ENCODE results near the gene TBCK. TPM values are rescaled to one million over a fixed set of nuclear protein-coding genes. Genes with fewer than 3 reads are reported as not detected.
"Not testable (repeated sequence)": the region's sequence is repeated elsewhere in the genome, so short reads cannot be mapped to it uniquely, and the experiment has no call there.

TBCK gene
- total RNA-seq, 1 donor from 2014 or later = 16.3 TPM

DNA sequence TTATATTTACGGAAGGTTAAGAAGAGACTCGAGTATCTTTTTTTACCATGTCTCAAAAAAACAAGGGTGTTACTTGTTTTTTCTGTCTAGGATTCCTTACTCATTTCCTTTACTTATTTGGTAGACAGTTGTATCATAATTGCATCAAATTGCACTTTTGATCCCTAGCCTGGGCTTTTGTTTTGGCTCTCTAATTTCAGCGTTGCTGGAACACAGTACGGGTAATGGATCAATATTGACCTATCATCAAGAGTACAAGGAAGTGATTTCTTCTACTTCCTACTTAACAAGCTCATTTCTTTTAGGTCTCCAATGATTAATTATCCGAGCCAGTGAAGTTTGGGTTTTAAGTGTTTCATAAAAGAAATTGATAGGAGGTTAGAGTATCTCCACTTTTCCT lies 17.2 kb upstream of the TBCK start:
- Histone ChIP-seq H3K27me3 (ENCODE audit: control insufficient read depth, insufficient read depth, low read length) (no peaks in the 10 kb centered on the region), H3K4me3 (ENCODE audit: low read depth, low read length) (no peak overlapping the region), H3K36me3 (ENCODE audit: control insufficient read depth, insufficient read depth, low read length) (peaks cover 7% of the 10 kb centered on the region)
- FAIRE-seq = no peak
- no peak for DNase-seq (ENCODE audit: low read depth)
- TF ChIP-seq, protein P1, sequence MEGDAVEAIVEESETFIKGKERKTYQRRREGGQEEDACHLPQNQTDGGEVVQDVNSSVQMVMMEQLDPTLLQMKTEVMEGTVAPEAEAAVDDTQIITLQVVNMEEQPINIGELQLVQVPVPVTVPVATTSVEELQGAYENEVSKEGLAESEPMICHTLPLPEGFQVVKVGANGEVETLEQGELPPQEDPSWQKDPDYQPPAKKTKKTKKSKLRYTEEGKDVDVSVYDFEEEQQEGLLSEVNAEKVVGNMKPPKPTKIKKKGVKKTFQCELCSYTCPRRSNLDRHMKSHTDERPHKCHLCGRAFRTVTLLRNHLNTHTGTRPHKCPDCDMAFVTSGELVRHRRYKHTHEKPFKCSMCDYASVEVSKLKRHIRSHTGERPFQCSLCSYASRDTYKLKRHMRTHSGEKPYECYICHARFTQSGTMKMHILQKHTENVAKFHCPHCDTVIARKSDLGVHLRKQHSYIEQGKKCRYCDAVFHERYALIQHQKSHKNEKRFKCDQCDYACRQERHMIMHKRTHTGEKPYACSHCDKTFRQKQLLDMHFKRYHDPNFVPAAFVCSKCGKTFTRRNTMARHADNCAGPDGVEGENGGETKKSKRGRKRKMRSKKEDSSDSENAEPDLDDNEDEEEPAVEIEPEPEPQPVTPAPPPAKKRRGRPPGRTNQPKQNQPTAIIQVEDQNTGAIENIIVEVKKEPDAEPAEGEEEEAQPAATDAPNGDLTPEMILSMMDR (IDR thresholded peaks at IDR 0.05; ENCODE audit: insufficient read depth, low read length, severe bottlenecking) = no peak

DNA sequence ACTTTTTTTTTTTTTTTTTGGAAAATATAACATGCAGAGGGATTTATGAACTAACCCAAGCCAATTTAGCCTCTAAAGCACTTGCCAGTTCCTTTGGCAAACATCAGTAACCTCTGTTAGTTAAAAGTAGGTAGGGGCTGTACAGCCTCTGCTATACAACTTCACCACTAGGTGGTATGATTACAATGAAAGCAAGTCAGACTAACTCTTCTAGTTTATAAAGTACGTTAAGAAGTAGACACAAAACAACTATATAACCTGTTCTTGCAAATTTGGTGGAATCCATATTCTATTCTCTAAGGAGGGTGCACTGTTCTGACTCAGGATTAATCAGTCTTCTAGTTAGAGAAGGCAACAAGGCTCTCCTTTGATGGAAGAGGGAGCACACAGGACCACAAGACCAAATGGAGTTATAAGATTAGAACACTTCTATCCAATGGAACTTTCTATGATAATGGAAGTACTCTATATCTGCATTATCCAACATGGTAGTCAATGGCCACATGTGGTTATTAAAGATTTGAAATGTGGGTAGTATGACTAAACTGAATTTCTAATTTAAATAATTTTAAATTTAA lies 13.1 kb upstream of the TBCK start:
- Histone ChIP-seq H3K36me3 (ENCODE audit: control insufficient read depth, insufficient read depth, low read length) (peaks cover 3% of the 10 kb centered on the region), H3K27me3 (ENCODE audit: control insufficient read depth, insufficient read depth, low read length) (no peaks in the 10 kb centered on the region), H3K4me3 (ENCODE audit: low read depth, low read length) (no peak overlapping the region)
- DNase-seq (ENCODE audit: low read depth) (peak; percentile 56), FAIRE-seq (no peak)
- TF ChIP-seq, protein P1 (IDR thresholded peaks at IDR 0.05; ENCODE audit: insufficient read depth, low read length, severe bottlenecking) = peak; percentile 50

DNA sequence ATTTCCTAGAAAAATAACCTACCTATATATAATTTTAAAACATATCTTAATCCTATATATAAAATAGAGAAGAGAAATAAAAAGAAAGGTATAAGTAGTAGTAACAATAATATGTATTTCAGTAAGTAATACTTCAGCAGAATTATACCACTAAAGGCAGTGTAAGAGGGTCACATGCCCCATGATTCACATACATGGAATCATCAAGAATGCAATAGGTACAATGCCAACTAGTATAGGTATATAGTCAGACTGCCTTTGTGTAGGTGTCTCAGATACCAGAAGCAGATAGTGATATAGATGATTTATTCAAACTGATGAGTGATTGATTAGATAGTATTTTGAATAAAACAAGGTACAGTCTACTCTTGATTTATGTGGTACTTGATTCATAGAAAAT lies 9.8 kb upstream of the TBCK start:
- Histone ChIP-seq H3K36me3 (ENCODE audit: control insufficient read depth, insufficient read depth, low read length) (peaks cover 2% of the 10 kb centered on the region), H3K4me3 (ENCODE audit: low read depth, low read length) (no peak overlapping the region), H3K27me3 (ENCODE audit: control insufficient read depth, insufficient read depth, low read length) (no peaks in the 10 kb centered on the region)
- TF ChIP-seq, protein P1 (IDR thresholded peaks at IDR 0.05; ENCODE audit: insufficient read depth, low read length, severe bottlenecking) = no peak
- DNase-seq (ENCODE audit: low read depth) (peak; percentile 78), FAIRE-seq (no peak)

DNA sequence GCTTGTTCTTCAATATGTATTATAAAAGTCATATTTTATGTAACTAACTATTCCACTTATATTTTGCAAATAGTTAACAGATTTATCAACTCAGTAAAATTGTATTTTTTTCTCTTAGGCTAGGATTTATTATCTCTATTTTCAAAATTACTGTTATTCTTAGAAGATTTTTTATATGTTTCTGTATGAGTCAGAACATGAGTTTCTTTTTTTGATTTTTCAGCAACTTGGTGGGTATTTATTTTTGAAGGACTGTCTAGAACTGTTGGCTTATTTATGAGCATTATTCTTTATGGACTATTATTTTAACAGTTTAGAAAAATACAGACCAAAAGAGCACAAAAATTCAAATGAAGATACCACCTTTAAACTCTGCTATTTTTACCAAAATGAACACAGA lies 7.1 kb upstream of the TBCK start:
- Histone ChIP-seq H3K36me3 (ENCODE audit: control insufficient read depth, insufficient read depth, low read length) (peaks cover 2% of the 10 kb centered on the region), H3K27me3 (ENCODE audit: control insufficient read depth, insufficient read depth, low read length) (no peaks in the 10 kb centered on the region), H3K4me3 (ENCODE audit: low read depth, low read length) (no peak overlapping the region)
- FAIRE-seq = no peak
- no peak for DNase-seq (ENCODE audit: low read depth)
- TF ChIP-seq, protein P1 (IDR thresholded peaks at IDR 0.05; ENCODE audit: insufficient read depth, low read length, severe bottlenecking) = no peak

DNA sequence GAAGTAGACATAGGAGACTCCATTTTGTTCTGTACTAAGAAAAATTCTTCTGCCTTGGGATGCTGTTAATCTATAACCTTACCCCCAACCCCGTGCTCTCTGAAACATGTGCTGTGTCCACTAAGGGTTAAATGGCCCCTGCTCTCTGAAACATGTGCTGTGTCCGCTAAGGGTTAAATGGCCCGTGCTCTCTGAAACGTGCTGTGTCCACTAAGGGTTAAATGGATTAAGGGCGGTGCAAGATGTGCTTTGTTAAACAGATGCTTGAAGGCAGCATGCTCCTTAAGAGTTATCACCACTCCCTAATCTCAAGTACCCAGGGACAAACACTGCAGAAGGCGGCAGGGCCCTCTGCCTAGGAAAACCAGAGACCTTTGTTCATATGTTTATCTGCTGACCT lies 5.8 kb upstream of the TBCK start:
- not testable (repeated sequence) for H3K27me3 ChIP-seq (ENCODE audit: control insufficient read depth, insufficient read depth, low read length); H3K4me3 ChIP-seq (ENCODE audit: low read depth, low read length); H3K36me3 ChIP-seq (ENCODE audit: control insufficient read depth, insufficient read depth, low read length); DNase-seq (ENCODE audit: low read depth); FAIRE-seq

DNA sequence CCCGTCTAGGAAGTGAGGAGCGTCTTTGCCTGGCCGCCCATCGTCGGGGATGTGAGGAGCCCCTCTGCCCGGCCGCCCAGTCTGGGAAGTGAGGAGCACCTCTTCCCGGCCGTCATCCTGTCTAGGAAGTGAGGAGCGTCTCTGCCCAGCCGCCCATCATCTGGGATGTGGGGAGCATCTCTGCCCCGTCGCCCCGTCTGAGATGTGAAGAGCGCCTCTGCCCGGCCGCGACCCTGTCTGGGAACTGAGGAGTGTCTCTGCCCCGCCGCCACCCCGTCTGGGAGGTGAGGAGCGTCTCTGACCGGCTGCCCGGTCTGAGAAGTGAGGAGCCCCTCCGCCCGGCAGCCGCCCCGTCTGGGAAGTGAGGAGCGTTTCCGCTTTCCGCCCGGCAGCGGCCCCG lies 5.2 kb upstream of the TBCK start:
- FAIRE-seq; H3K4me3 ChIP-seq (ENCODE audit: low read depth, low read length); DNase-seq (ENCODE audit: low read depth); H3K27me3 ChIP-seq (ENCODE audit: control insufficient read depth, insufficient read depth, low read length); H3K36me3 ChIP-seq (ENCODE audit: control insufficient read depth, insufficient read depth, low read length): not testable (repeated sequence)

DNA sequence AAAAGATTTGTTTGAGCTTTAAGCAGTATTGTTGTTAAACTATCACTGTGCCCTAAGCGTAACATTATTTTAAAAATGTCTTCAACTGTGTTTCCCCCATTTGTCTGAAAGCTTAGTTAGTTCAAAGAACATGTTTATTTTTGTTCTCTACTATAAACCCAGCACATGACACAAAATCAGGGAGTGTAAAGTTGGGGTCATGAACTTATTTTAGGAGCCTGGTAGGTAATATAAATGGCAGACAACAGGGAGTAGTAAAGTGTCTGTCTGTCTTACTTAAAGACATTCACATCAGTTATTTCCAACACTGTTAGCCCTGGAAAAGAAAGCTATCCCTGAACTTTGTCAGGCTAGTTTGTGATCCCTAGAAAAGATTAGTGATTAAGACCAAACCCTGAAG lies 4.2 kb upstream of the TBCK start:
- FAIRE-seq = no peak
- no peaks in the 10 kb centered on the region for H3K36me3 ChIP-seq (ENCODE audit: control insufficient read depth, insufficient read depth, low read length)
- TF ChIP-seq, protein P1 (IDR thresholded peaks at IDR 0.05; ENCODE audit: insufficient read depth, low read length, severe bottlenecking) = no peak
- H3K27me3 ChIP-seq (ENCODE audit: control insufficient read depth, insufficient read depth, low read length) = no peaks in the 10 kb centered on the region
- H3K4me3 ChIP-seq (ENCODE audit: low read depth, low read length) = no peak overlapping the region
- DNase-seq (ENCODE audit: low read depth) = no peak

Measured in bronchial epithelial cell (primary cell).